Measurements from ENCODE around the gene RPL29. TPM values are rescaled to one million over a fixed set of nuclear protein-coding genes. Genes with fewer than 3 reads are reported as not detected.

The RPL29 gene
- total and polyA plus RNA-seq, 2 of the 13 experiments (the other 11 are each of a cell fraction or from before 2014, with no cell fraction given): 1,348 to 2,263 TPM

DNA sequence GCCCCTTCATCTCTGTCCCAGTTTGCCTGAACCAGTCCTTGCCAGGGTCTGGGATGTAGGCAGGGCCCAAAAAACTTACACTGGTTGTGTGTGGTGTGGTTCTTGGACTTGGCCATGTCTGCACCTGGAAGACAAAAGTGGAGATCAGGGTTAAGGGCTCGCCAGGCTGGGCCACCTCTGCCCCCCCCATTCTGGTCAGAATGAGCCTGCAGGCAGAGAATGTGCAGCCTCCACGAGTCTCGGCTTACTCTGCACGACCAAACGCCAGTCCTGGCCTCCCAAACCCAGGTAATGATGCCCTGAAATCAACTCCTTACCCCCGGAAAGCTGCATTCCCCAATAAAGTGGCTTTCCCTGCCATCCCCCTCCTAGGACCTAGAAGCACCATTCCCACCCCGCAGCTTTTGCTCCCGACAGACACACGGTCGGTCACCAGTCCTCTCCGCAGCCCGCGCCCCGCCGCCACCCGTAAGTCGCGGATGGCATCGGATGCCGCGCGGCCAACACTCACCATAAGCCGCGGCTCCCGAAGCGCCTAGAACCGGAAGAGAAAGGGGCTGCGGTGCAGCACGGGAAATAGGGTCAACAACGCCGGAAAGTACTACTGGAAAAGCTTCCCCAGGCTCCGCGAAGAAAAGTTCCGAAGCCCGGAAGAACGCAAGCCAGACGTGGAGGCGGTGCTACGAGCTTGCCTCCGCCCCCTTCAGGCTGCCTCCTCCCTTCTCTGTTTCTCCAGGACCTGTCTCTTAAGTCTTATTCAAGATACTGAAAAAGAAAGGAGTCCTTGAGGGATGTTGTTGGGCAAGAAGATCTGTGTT lies at the start of gene RPL29 (continued):
- TF ChIP-seq ZNF773 (CRISPR knock-in tag; IDR thresholded peaks at IDR 0.05; ENCODE audit: borderline replicate concordance) (no peak; the same call in none of the 2 replicates), ZNF501 (CRISPR knock-in tag; IDR thresholded peaks at IDR 0.05) (peak; percentile 90), ZNF839 (CRISPR knock-in tag; IDR thresholded peaks at IDR 0.05; ENCODE audit: borderline replicate concordance) (no peak; the same call in 1 of the 2 replicates), ZBTB7A (CRISPR knock-in tag; IDR thresholded peaks at IDR 0.05) (0 out of 2 replicates have a peak, but pooled peaks have one; percentile 21), NR1H2 (CRISPR knock-in tag; IDR thresholded peaks at IDR 0.05; ENCODE audit: borderline replicate concordance, low read depth) (no peak), DR1 (CRISPR knock-in tag; IDR thresholded peaks at IDR 0.05) (peak; percentile 99), ZNF569 (CRISPR knock-in tag; IDR thresholded peaks at IDR 0.05; ENCODE audit: borderline replicate concordance) (no peak), ZZZ3 (CRISPR knock-in tag; IDR thresholded peaks at IDR 0.05; ENCODE audit: borderline replicate concordance) (peak; percentile 100; the same call in 1 of the 2 replicates), ATRX (CRISPR knock-in tag; IDR thresholded peaks at IDR 0.05; ENCODE audit: borderline replicate concordance) (no peak), ZBTB20 (CRISPR knock-in tag; IDR thresholded peaks at IDR 0.05; ENCODE audit: borderline replicate concordance, low read depth) (peak; percentile 65), NFKBIZ (CRISPR knock-in tag; IDR thresholded peaks at IDR 0.05) (no peak), ZFP90 (CRISPR knock-in tag; IDR thresholded peaks at IDR 0.05; ENCODE audit: borderline replicate concordance) (peak; percentile 78; the same call in 1 of the 2 replicates), MEIS2 (CRISPR knock-in tag; IDR thresholded peaks at IDR 0.05) (peak; percentile 67; the same call in 1 of the 2 replicates), ZNF337 (CRISPR knock-in tag; IDR thresholded peaks at IDR 0.05; ENCODE audit: borderline replicate concordance, low read depth) (no peak)
- TF ChIP-seq, protein P1, sequence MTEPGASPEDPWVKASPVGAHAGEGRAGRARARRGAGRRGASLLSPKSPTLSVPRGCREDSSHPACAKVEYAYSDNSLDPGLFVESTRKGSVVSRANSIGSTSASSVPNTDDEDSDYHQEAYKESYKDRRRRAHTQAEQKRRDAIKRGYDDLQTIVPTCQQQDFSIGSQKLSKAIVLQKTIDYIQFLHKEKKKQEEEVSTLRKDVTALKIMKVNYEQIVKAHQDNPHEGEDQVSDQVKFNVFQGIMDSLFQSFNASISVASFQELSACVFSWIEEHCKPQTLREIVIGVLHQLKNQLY (CRISPR knock-in tag; IDR thresholded peaks at IDR 0.05): no peak
- TF ChIP-seq, protein P2, sequence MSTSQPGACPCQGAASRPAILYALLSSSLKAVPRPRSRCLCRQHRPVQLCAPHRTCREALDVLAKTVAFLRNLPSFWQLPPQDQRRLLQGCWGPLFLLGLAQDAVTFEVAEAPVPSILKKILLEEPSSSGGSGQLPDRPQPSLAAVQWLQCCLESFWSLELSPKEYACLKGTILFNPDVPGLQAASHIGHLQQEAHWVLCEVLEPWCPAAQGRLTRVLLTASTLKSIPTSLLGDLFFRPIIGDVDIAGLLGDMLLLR (CRISPR knock-in tag; IDR thresholded peaks at IDR 0.05): no peak
- TF ChIP-seq, protein P3, sequence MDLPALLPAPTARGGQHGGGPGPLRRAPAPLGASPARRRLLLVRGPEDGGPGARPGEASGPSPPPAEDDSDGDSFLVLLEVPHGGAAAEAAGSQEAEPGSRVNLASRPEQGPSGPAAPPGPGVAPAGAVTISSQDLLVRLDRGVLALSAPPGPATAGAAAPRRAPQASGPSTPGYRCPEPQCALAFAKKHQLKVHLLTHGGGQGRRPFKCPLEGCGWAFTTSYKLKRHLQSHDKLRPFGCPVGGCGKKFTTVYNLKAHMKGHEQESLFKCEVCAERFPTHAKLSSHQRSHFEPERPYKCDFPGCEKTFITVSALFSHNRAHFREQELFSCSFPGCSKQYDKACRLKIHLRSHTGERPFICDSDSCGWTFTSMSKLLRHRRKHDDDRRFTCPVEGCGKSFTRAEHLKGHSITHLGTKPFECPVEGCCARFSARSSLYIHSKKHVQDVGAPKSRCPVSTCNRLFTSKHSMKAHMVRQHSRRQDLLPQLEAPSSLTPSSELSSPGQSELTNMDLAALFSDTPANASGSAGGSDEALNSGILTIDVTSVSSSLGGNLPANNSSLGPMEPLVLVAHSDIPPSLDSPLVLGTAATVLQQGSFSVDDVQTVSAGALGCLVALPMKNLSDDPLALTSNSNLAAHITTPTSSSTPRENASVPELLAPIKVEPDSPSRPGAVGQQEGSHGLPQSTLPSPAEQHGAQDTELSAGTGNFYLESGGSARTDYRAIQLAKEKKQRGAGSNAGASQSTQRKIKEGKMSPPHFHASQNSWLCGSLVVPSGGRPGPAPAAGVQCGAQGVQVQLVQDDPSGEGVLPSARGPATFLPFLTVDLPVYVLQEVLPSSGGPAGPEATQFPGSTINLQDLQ (CRISPR knock-in tag; IDR thresholded peaks at IDR 0.05): peak; percentile 95
- TF ChIP-seq, protein P4, sequence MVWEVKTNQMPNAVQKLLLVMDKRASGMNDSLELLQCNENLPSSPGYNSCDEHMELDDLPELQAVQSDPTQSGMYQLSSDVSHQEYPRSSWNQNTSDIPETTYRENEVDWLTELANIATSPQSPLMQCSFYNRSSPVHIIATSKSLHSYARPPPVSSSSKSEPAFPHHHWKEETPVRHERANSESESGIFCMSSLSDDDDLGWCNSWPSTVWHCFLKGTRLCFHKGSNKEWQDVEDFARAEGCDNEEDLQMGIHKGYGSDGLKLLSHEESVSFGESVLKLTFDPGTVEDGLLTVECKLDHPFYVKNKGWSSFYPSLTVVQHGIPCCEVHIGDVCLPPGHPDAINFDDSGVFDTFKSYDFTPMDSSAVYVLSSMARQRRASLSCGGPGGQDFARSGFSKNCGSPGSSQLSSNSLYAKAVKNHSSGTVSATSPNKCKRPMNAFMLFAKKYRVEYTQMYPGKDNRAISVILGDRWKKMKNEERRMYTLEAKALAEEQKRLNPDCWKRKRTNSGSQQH (CRISPR knock-in tag; IDR thresholded peaks at IDR 0.05; ENCODE audit: low read depth): peak; percentile 48; the same call in 1 of the 2 replicates
- TF ChIP-seq, protein P5, sequence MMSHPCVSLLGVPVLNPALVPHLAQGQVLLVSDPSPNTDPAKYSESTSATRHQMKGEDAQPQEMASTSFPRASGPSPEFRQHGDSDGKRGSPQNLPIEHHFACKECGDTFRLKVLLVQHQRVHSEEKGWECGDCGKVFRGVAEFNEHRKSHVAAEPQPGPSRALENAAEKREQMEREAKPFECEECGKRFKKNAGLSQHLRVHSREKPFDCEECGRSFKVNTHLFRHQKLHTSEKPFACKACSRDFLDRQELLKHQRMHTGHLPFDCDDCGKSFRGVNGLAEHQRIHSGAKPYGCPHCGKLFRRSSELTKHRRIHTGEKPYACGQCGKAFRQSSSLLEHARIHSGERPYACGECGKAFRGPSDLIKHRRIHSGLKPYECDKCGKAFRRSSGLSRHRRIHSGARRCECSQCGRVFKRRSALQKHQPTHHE (CRISPR knock-in tag; IDR thresholded peaks at IDR 0.05; ENCODE audit: borderline replicate concordance): peak; percentile 86
- TF ChIP-seq, protein P6, sequence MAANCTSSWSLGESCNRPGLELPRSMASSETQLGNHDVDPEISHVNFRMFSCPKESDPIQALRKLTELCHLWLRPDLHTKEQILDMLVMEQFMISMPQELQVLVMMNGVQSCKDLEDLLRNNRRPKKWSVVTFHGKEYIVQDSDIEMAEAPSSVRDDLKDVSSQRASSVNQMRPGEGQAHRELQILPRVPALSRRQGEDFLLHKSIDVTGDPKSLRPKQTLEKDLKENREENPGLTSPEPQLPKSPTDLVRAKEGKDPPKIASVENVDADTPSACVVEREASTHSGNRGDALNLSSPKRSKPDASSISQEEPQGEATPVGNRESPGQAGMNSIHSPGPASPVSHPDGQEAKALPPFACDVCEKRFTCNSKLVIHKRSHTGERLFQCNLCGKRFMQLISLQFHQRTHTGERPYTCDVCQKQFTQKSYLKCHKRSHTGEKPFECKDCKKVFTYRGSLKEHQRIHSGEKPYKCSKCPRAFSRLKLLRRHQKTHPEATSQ (CRISPR knock-in tag; IDR thresholded peaks at IDR 0.05; ENCODE audit: borderline replicate concordance): peak; percentile 86; the same call in 1 of the 2 replicates

Measured in HepG2 (cell line).